Stimulated activated CD4-positive, alpha-beta T cell treated with anti-CD3 and anti-CD28 coated beads, Interleukin-4, amount 100 ng/mL, for 4 hours (primary cell): ENCODE measurements around the gene NUDT4.
"Not testable (repeated sequence)": the region's sequence is repeated elsewhere in the genome, so short reads cannot be mapped to it uniquely, and the experiment has no call there.

Source experiments
- DNase-seq, 2 experiments: peaks; one replicate each; pipeline ENCODE4 v3.0.0-alpha.2; 2020

The NUDT4 gene

DNA sequence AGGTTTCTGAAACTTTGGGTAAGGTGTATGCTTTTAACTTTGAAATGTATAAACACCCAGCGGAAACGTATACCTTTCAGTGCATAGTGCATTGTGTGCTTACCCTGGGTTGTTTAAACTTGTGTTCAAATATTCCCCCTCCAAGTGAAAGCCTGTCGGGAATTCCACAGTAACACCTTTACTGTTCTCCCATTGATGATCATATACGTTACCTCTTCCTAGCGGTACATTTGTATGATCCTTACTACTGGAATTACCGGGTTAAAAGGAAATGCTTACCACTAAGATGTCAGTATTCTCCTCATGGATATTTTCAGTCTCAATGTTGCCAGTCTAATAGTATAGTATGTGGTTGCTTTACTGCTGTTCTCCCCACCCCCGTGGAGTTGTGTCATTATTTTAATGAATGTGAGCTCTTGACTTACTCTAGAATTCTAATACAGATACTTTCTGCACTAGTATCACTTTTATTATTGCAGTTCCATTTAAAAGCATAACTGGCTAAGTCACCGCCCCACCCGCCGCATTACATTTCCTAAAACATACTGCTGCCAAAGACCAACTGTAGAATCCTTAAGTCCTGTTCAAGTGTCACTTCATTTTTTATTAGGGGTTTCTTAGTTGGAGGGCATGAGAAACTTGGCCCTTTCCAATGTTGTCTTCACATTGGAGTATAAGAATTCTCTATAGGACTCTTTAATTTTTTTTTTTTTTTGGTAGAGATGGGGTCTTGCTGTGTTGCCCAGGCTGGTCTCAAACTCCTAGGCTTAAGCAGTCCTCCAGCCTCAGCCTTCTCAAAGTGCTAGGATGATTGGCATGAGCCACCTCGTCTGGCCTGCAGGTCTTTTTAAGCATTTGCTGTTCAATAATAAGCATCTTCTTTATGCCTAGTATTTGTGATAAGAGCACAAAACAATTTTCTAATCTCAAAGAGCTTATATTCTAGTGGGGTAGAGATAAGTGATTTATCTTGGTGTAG is 24.9 kb downstream of the NUDT4 start:
- no peak for DNase-seq

DNA sequence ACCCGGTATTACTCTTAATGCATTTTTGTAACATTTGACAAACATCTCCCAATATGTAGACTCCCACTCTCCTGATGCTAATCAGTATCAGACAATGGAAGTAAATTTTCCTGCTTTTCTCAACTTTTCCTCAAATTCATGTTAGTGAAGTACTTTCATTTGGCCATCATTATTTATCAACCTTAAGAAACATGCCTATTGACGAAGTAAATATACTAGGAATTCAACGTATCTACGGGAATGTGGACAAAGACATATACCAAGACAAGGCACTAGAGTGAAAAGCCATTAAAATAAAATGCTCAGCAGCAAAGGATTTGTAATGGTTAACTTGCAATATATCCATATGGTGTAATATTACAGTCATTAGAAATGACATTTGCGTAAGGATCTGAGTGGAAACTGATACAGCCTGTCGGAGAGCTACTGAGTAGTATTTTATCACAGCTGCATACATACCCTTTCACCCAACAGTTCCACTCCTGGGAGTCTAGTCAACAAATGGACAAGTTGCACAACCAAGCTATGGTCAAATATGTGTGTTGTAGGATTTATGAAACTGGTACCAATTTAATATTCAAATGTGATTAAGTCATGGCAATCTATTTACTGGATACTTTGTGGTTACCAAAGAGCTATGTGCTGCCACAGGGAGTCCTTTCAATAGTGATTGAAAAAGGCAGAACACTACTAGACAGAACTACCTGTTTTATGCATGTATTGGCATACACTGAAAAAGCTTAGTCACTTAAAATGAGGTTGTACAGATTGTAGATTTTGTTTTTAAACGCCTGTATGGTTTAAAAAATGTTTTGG is 26.5 kb downstream of the NUDT4 start:
- no peak for DNase-seq

DNA sequence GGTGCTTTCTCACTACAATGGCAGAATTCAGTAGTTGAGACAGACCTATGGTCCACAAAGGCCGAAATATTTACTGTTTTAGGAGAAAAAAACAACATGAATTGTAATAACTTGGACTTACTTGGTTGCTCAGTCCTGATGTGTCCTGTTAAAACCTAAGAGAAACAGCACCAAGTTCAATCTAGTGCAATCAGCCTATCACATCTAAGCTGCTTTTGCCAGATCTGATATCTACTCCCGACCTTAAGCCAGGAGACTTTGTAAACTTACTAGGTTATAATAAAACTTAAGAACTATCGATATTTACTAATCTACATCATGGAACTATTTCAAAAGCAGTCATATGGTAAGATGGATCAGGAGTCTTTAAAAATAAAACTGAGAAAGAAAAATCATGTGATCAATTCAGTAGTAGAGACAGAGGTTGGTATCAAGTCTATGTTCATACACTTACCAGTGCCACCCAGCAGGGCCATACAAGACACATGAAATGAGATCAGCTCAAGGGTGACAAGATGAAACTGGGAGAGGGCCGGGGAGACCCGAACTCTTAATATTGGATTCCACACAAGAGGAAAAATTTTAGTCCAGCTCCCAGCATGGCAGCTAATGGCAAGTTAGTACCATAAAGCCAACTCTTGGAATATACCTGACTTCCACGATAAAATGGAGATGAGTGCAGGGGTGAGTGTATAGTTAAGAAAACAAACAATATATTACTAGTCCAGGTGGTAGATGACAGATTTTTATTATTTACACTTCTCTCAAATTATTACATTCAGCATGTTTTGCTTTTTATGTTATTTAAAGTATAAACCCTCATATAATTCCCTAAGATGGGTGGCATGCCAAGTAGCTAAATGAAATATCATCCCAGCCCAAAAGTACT is 27.5 kb downstream of the NUDT4 start:
- DNase-seq: no peak

DNA sequence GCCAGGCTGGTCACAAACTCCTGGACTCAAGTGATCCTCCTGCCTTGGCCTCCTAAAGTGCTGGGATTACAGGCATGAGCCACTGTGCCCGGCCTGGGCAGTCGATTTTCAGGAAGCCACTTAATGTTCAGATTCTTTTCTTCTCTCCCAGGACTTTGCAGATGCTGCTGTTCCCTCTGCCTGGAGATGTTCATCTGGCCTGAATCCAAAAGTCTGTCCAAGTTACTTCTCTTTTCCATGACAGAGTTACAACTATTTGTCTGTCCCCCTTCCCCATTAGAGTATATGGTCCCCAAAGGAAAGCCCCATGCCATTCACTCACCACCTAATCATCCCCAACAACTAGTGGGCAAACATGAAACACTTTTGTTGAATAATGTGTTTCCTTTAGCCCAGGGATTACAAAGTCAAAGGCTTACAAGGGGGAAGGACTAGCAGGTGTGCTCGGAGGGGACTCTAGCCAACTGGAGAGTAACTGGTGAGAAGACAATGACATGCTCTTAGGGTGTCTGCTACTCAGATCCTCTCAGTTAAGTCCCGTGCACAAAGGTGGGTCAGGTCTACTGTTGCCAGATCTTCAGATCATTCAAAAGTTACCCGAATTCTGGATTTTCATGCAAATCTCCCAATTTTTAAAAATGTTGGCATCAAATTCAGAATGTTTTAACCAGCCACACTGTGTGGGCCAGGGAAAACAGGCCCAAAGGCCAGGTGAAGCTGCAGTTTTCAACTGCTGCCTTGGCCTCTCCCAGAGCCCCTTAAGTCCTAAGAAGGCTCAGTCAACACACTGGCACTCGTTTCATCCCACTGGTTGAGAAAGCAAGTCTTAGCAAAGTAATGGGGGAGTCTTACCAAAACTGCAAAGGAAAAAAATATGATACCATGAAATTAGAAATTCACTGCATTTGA is 29.6 kb downstream of the NUDT4 start:
- DNase-seq: no peak

DNA sequence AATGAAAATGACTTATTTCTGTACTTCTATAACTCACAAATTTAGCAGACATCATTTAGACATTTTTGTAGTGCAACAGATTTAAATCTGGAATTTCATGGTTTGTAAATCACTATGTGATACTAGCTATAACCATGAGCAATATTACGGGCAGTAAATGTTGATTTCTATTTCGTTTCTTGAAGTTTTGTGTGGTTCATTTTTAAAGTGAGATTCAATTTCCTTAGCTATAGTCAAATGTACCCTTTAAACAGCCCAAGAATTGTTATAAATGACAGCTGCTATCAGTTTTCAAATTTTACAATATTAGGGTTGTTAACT is 30.2 kb downstream of the NUDT4 start:
- DNase-seq: no peak

DNA sequence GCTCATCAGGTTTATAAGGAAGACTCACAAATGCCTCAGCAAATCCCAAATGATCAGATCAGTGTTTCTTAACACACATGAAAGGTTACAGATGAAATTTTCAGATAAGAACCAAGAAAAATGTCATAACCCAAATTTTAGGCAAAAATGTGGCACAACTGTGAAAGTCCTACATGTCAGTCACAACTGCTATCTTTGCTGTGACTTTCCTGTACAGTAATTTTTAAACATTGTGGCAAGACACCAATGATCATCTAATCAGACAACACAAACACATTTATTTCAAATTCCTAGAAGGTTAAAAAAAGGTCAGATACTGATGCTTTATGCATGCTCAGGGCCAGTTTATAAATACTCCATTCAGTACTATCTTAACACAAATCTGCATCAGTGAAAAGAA is 31.1 kb downstream of the NUDT4 start:
- DNase-seq: no peak

DNA sequence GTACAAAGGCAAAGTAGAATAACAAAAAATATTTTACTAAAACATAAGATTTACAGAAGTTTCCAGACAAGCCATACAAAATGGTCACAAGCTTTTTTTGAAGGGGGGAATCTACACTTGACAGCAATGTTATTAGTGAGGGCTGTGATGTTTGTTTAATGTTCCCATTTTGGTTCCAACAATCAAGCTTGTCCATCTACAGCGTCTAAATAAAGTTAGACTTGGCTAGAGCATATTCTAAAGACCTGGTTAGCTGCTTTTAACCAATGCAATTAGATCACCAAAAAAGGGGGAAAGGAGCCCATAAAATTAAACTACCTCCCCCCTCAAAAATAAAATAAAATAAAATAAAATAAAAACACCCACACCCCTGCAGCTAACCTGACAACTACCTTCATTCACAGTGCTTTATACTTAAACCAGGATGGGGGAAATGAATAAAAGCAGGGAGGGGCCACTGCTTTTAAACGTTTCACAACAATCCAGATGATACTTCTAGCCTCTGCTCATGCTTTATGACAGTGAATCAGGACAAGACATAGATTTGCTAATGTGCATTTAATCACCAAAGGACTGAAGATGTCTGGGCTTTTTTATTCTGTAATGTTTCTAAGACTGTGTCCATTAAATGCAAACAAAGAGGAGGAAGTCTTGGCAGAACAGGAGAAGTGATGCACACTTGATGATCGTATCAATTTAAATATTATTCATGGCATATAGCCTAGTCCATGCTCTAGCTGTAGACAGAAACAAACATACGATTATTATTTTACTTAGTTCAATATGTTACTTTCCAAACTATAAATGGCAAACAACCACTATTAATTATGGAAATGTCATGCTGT is 31.8 kb downstream of the NUDT4 start:
- DNase-seq: not testable (repeated sequence)

DNA sequence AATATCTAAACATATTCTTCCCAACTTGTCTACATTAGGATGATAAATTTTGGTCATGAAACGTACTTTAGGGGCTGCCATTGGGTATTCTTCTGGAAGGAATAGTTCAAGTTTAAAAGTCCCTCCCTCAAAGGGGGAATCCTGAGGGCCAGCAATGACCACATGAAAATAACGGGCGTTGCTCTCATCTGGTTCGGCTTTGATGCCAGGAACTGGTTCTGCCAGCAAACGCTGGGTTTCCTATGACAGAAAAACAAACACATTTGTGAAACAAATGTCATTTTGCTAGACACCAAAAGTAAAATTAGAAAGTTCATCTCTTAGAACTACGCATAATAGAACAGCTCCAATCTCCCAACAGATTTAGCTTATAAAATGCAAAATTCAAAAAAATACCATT is 33.3 kb downstream of the NUDT4 start:
- not testable (repeated sequence) for DNase-seq

DNA sequence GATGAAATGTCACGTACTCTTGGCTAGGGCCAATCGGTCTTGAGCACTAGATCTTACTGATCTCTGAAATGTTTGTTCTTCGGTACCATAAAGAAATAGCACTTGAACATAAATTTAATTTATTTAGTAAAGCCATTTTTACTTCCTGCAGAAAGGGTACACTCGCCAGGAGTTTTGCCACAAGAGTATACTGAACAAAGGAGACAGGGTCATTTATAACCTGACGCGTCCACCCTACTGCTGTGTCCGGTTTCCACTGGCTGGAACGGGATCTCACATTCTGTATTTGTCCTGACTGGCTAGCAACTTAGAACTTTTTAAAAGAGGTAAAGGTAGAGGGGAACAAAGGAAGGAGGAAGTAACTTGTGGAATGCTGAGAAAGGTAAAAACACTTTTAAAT is 34.7 kb downstream of the NUDT4 start:
- not testable (repeated sequence) for DNase-seq

DNA sequence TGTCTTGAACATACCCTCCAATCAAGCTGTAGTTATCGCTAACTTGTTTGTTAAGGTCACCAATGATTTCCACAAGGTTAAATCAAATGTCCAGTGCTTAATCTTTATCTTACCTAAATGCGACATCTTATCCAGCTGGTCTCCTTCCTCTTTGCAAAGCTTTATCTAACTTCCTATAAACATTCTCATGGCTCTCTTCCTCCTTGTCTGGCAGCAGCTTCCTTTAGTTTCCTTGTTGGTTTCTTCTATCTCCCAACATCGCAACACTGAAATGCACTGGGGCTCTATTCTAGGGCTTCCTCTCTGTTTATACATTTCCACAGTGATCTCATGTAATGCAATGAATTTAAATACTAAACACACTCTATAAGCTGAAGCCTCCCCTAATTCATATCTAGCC is 35.3 kb downstream of the NUDT4 start:
- DNase-seq: no peak

DNA sequence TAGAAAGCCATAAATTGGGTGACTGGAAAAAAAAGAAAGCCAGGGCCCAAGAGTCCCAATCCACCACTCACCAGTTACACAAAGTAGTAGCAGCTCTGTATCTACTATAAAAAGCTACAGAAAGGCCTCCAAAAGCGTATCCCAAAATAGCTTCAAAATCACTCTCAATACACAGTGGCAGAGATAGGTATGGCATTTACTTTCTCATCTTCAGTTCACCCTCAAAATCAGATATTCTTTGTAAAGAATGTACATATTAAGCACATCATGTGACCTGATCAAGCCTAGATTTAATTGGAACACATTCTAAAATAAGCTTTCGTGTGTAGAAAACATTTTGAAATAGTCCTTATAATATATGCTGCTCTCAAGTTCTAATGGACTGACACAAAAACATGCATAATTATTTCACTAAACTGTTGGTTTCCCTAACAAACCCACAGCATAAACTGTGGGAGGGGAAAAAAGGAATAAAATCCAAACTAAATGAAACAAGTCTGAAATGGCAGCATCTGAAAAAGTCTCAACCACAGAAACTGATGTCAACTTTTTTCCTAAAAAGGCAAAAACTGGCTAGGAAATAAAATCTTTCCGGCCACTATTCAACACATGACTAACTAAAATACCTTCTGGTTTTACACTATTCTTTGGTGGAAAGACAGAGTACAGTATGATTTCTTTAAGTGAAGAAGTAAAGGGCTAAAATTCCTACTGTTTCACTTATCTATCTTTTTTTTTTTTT is 38.2 kb downstream of the NUDT4 start:
- no peak for DNase-seq

DNA sequence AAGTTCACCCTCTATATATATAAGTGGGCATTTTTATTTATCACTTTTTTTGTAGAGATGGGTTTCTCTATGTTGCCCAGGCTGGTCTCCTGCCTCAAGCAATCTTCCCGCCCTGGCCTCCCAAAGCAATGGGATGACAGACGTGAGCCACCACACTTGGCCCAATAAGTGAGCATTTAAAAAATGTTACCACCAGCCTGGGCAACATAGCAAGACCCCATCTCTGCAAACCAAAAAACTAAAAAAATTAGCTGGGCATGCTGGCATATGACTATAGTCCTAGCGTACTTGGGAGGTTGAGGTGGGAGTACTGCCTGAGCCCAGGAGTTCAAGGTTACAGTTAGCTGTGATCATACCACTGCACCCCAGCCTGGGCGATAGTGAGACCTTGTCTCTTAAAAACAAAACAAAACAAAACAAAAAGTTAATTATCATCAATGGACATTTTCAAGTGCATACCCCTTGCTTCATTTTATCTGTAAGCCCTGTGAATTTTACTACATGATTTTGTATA is 40.3 kb downstream of the NUDT4 start:
- DNase-seq: no peak

DNA sequence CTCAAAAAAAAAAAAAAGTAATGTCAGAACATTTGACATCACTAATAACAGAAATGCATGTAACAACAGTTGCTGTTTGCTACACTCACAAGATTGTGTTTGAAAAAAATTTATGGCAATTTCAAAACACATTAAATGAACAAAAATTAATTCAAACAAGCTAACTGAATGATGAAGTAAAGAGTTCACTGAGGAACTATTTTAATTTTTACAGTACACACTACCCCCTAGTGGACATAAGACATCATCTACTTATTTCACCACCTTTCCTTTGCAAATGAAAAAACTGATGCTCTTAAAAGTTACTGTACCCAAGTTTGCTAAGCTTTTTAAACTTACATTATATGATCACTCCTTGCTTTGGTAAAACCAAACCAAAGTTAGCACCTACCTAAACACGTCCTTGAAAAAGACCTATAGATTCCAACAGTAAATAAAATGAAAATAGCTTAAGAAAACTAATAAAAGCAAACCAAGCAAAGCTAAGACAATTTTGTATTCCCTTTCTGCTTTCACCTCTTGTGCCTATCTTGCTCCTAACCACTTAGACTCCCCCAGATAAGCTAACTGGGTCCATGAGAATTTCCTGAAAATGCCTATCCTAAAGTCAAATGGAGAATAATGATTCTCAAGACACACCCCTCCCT is 41.8 kb downstream of the NUDT4 start:
- DNase-seq: no peak

DNA sequence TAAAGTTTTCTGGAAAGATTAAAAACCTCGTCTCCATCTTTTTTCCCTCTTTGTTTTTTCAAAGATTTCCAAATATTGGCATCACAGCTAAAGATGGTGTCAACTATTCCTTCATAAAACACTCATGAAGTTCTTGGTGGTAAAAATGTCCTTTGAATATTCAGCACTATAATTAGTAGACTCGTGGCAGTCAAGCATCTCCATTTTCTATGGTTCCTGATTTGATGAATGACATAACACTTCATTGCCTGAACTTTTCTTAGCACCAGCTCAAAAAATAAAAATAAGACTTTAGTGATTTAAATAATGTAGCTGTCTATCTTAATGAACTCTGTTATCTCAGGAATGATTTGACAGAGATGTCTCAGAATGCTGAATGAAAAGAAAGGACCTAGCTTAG is 44.3 kb downstream of the NUDT4 start:
- DNase-seq: no peak

DNA sequence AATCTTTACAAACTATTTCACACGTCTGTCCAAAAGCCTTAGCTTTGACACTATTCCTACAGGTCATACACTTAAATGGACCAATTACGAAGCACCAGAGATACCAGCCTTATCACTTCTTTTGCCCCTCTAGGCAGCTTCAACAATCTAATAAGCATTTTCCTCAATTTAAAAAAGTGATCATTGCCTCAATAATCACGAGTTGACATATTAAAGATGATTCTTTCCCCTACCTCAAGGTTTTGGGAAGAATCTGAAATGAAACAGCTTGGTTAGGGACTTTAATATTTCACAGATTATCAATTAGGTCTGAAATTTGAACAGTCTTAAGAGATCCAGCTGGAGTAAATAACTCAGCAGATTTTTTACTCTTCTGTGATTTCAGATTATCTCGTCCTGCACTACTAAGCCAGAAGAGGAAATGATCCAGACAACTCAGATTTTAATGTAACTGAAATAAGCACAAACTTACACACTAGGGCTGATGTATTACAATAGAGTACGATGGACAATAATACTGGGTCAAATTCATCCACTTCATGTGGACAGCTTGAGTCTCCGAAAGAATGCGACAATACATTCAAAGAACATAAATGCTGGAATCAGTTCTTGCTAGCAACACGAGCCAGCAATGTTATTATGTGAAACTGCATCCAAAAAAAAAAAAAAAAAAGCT is 48.1 kb downstream of the NUDT4 start:
- DNase-seq: no peak

DNA sequence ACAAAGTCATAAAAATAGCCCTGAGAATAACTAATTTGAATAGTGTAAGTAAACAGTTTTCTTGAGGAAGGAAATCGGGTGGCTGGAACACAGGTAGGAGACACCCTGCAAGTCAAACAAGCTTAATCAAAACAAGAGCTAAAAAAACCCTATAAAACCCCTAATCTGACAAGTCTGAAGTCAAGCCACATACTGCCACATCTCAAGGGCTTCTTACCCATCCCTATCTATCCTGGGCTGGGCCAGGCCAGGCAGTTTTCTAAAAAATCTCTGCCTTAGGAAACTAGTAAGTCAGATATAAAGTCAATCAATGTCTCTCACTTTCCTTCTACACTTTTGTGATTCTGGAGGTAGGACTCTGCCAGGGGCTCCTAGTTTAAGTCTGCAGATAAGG is 48.7 kb downstream of the NUDT4 start:
- no peak for DNase-seq

DNA sequence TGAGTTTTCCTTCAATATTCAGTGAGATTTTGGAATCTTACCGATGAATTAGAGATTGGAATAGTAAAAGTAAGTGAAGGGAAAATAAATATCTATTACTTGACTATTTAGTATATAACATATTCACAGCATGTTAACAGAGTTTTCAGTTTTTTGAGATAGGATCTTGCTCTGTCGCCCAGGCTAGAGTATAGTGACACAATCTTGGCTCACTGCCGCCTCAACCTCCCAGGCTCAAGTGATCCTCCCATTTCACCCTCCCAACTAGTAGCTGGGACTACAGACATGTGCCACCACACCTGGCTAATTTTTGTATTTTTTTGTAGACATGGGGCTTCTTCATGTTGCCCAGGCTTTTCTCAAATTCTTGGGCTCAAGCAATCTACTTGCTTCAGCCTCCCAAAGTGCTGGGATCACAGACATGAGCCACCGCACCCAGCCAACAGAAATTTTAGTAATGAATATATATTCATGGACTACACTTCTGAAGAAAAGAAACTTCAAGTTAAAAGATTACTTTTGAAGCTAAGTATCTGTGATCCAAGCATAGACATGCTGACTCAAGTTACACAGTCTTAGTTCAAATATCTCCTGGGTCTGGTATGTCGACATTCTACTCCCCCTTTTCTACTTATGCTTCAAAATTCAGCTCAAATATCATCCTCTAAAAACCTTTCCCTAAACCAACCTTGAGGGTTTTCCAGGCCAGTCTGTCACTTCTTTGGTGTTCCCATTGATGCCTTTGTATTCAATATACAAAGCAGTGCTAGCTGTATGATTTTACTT is 50.2 kb downstream of the NUDT4 start:
- DNase-seq: no peak

DNA sequence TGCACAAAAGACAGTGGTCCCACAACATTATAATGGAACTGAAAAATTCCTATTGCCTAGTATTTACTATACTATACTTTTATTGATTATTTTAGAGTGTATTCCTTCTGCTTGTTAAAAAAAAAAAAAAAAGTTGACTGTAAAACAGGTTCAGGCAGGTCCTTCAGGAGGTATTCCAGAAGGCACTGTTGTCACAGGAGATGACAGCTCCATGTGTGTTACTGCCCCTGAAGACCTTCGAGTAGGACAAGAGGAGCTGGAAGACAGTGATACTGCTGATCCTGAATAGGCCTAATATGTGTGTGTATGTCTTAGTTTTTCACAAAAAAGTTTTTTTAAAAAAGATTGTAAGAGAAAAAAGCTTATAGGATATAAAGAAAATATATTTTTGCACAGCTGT is 51.7 kb downstream of the NUDT4 start:
- DNase-seq: no peak
